ENCODE results near the gene C1orf159.
"Not testable (repeated sequence)": the region's sequence is repeated elsewhere in the genome, so short reads cannot be mapped to it uniquely, and the experiment has no call there.

Gene C1orf159

DNA sequence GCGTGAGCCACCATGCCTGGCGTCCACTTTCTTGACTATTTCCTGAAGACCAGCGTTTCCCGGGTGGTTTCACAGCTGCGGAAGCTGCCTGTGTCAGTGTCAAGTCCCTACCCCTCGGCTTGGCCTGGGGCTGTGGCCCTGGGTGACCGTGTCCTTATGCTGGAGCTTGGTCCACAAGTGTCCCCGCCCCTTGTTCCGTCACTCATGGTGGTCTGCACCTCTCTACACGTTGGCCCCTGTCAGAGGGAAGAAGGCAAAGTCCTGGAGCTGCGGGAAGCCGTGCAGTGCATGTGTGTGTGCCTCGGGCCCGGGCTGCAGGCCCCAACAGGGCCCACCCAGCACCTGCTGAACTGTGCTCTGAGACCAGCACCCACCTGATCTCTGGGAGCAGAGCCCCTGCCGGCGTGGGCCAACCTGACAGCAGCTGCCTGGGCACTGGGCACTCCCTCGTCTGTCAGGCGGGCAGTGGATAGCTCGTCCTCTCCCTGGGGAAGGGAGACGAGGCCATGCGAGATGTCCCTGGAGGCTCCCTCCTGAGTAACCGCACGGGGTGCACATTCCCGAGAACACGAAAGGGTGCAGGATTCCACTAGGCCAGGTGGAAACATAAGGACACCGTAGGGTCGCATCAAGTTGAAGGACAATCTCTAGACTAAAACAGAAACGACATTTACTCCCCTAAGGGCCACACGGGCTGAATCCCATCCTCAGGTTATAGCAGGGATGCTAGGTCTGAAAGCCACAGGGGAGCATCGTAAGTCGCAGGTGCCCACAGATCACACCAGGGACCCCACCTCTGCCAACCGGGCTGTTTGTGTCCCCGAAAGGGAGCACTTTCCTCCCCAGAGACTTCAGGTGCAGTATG is 2.4 kb upstream of the C1orf159 start:
- DNase-seq (ENCODE audit: low read depth), result no peak

DNA sequence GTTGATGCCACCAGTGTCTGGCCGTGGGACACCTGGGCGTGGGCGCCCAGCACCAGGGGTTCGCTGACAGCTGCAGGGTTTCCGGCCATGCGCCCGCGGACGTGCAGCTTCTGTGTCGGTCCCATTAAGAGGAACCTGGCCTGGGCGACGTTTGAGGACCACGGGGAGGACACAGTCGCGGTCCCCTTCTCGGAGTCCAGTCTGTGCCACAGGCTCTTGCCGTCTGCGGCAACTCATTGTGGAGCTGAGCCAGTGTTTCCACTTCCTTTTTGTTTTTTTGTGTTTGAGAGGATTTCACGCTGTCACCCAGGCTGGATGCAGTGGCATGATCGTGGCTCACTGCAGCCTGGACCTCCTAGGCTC is 1.6 kb upstream of the C1orf159 start:
- no peak for DNase-seq (ENCODE audit: low read depth)

DNA sequence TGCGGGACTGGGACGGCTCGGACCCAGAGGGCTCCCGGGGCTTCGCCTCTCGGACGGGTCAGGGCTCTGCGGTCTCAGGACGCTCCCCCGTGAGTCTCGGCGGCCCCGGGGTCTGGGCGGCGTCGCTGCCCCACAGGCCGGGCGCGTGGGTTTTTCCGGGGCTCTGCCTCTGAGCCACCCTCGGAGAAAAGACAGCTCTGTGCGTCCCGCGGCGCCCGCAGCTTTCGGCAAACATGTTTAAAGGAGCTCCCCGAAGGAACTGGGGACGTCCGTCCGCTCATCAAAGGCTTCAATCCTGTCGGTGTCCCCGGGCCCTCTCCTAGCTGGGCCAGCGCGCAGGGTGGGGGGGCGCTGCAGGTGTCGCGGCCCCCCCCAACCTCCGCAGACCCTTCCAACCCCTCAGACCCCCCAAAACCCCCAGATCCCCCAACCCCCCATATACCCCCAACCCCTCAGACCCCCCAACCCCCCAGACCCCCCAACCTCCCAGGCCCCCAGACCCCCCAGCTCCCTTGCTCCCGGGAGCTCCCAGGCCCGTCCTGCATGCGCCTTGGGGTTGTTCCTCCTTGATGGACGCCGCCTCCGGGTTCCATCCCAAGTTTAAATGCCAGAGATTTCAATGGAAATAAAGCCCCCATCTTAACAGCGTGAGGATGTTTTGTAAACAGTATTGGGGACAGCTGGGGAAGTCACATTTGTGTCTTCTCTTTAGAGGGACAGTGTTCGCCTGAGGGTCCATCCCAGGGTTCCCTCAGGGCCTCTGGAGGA is 996 bp upstream of the C1orf159 start:
- DNase-seq (ENCODE audit: low read depth), result no peak

DNA sequence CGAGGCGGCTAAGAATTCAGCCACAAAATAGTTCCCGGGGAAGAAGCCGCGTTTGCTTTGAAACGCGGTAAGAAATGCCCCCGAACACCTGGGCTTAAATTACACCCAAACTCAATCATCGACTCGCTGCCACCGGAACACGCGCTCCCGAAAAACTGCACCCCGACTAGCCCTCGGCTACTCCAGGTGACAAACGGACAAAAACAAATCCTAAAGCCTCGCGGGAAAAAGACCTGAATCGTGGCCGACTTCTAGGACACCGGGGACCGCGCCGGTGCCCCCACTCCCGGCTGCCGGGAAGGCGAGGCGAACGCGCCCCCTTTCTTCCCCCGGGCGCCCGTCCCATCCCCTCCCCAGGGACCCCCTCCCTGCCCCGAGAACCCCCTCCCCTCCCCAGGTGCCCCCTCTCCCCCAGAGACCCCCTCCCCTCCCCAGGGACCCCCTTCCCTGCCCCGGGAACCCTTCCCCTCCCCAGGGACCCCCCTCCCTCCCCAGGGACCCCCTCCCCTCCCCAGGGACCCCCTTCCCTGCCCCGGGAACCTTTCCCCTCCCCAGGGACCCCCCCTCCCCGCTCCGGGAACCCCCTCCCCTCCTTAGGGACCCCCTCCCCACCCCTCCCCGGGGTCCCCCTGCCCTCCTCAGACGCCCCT is 628 bp downstream of the C1orf159 start:
- DNase-seq (ENCODE audit: low read depth), result no peak

DNA sequence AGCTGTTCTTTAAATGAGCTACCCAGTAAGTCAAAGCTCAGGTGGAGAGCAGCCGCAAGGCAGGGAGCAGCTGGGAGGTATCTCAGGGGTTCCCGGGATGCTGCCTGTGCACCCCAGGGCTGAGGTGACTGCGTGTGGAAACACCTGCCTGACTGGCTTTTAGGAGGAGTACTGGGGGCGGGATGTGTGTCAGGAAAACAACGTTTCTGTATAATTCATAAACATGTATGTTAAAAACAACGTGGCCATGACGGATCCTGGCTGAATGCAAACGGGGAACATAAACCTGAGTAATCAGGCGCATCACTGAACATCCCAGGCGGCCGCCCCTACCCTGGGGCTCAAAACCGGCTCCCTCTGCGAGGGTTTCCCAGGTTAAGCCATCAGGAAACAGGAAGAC is 1.5 kb downstream of the C1orf159 start:
- DNase-seq (ENCODE audit: low read depth), result no peak

DNA sequence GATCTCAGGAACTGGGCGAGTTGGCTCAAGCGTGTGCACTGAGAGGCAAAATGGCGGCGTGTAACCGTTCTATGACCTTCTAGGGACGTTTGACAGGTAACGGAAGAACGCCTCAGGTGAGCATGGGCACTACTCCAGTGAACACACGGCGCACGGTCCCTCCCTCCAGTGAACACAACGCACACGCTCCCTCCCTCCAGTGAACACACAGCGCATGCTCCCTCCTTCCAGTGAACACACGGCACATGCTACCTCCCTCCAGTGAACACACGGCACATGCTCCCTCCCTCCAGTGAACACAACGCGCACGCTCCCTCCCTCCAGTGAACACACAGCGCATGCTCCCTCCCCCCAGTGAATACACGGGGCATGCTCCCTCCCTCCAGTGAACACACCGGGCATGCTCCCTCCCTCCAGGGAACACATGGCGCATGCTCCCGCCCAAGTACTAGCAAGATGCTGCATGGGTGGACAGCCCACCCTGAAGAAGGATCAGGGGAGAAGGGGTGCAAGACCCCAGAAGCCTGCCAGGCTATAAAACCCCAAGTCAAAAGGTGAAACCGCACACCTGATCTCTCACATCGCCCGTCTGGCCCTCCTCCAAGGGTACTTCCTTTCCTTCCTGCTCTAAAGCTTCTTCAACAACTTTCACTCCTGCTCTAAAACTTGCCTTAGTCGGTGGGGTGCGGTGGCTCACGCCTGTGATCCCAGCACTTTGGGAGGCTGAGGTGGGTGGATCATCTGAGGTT is 3.5 kb downstream of the C1orf159 start:
- no peak for DNase-seq (ENCODE audit: low read depth)

DNA sequence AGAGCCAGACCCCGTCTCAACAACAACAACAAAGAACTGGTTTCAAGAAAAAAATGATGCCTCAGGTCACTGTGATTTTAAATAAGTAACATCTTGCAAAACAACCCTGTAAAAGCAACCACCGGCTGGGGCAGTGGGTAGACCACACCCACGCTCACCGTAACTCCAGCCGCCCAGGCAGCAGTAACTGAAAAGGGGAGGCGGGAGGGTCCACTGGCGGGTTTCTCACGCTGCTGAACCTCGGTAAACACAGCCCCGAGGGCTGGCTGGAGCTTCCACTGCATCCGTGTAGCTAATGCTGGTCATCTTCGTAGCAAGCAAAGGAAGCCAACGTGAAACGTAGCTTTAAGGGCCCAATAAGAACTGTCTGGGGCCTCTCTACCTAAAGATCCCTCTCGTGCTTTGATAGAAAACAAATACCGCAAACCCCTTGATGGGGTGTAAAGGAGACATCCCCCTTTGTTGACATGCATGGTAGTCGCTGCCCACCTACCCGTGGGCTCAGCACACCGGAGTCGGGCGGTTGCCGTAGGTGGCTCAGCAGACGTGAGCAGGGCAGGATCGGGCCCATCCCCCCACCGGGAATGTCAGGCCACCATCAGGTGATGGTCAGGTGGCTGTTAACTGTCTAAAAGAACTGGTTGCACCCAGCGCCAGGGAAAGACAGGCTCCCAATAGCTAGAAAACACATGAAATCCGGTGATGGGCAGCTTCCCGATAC is 4.2 kb downstream of the C1orf159 start:
- DNase-seq (ENCODE audit: low read depth), result no peak

DNA sequence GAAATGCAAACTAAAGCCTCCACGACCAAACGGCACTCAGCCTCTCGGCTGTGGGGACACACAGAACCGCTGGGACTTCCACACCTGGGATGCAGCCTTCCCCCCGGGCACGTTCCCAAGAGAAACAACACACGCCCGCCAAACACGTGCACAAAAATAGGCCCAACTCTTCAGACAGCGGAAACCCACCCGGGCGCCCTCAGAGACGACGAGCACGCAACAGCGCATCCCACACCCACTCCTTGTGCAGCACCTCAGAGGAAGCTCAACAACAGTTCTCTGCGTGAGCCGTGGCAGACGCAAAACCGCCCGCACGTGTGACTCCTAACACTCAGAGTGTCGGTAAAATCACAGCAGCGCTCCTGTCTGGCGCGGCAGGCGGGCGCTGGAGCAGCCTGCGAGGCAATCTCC is 5.3 kb downstream of the C1orf159 start:
- DNase-seq (ENCODE audit: low read depth), result no peak

DNA sequence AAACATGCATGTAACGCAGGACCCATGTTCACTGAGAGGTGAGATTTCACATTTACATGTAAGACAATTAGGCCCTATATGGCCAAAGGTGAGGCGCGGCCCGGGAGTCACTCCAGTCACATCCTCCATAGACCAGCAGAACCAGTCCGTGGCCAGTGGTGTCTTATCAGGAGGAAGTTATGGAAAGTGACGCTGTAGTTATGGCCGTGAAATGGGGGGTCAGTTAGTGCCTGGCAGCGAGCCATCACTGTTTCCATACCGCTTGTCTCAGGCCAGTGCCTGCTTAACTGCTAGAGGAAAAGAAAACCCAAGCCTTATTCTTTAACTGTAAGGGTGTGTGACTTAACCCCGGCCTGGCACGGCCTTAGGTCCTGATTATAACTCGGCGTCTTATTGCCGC is 6.1 kb downstream of the C1orf159 start:
- no peak for DNase-seq (ENCODE audit: low read depth)

DNA sequence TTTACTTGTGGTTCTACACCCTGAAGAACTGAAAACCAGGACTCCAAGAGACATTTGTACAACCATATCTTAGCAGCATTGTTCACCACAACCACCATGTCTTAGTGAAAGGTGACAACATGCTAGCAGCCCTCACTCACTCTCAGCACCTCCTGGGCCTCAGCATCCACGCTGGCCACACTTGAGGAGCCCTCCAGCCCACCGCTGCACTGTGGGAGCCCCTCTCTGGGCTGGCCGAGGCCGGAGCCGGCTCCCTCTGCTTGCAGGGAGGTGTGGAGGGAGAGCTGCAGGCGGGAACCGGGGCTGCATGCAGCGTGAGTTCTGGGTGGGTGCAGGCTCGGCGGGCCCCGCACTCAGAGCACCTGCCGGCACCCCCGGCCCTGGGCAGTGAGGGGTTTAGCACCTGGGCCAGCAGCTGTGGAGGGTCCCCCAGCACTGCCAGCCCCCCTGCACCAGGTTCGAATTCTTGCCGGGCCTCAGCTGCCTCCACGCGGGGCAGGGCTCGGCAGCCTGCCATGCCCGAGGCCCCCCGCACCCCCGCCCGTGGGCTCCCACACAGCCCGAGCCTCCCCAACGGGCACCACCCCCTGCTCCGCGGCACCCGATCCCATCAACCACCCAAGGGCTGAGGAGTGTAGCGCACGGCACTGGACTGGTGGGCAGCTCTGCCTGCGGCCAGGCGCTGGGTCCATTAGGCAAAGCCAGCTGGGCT is 9.2 kb downstream of the C1orf159 start:
- no peak for DNase-seq (ENCODE audit: low read depth)

DNA sequence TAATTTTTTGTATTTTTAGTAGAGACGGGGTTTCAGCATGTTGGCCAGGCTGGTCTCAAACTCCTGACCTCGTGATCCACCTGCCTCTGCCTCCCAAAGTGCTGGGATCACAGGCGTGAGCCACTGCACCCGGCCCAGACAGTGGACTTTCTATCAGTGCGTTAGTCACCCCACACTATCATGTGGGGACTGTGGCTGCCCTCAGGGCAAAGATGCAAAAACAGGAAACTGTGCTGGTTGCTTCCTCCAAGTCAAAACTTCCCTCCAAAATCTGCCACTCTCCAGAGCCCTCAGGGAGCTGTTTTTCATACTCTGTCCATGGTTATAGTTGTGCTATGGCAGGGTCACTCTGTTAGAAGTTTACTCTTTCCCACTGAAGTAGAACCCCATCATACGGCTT is 11.7 kb downstream of the C1orf159 start:
- DNase-seq (ENCODE audit: low read depth), result not testable (repeated sequence)

DNA sequence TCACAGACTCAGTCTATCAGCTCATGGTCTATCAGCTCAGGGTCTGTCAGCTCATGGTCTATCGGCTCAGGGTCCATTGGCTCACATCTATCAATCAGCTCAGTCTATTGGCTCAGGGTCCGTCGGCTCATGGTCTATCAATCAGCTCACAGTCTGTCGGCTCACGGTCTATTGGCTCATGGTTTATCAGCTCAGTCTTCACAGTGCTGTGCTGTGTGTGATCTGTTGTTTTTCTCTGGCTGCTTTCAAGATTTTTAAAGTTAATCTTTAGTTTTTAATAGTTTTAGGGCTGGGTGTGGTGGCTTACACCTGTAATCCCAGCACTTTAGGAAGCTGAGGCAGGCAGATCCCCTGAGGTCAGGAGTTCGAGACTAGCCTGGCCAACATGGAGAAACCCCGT is 14.4 kb downstream of the C1orf159 start:
- DNase-seq (ENCODE audit: low read depth), result no peak

DNA sequence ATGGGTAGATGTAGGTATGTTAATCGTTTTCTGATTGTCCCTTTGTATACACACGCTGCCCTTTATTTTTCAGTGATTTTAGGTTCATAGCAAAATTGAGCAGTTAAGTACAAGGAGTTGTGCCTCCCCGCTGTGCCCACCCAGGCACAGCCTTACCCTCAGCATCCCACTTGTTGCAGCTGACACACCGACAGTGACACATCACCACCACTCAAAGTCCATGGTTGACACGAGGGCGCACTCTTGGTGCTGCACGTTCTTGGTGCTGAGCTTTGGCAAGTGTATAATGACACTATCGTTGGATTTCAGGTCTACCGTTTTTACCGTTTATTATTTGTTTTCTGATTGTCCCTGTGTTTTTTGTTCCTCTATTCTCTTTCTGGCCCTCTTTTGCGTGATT is 15.6 kb downstream of the C1orf159 start:
- DNase-seq (ENCODE audit: low read depth), result no peak

DNA sequence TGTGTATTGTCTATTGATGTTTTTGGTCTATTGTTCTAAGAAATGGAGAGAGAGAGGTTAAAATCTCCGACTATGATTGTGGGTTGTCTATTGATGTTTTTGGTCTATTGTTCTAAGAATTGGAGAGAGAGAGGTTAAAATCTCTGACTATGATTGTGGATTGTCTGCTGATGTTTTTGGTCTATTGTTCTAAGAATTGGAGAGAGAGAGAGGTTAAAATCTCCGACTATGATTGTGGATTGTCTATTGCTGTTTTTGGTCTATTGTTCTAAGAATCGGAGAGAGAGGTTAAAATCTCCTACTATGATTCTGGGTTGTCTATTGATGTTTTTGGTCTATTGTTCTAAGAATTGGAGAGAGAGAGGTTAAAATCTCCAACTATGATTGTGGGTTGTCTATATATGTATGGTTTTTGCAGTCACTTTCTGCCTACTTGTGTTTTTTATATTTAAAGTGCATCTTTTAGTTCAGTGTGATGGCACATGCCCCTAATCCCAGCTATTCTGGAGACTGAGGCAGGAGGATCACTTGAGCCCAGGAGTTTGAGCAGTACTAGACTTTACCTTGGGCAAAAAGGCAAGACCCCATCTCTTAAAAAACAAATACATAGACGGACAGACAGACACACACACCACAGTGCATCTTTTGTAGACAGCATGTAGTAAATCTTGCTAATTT is 16.2 kb downstream of the C1orf159 start:
- DNase-seq (ENCODE audit: low read depth), result no peak

DNA sequence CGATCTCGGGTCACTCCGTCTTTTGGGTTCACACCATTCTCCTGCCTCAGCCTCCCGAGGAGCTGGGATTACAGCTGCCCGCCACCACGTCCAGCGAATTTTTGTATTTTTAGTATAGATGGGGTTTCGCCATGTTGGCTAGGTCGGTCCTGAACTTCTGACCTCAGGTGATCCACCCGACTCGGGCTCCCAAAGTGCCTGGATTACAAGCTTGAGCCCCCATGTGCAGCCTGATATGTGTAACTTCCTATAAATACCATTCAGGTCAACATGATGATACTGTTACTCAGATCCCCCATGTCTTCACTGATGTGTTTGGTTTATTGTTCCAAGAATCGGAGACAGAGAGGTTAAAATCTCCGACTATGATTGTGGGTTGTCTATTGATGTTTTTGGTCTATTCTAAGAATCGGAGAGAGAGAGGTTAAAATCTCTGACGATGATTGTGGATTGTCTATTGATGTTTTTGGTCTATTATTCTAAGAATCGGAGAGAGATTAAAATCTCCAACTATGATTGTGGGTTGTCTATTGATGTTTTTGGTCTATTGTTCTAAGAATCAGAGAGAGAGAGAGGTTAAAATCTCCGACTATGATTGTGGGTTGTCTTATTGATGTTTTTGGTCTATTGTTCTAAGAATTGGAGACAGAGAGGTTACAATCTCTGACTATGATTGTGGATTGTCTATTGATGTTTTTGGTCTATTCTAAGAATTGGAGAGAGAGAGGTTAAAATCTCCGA is 17.0 kb downstream of the C1orf159 start:
- DNase-seq (ENCODE audit: low read depth), result no peak

DNA sequence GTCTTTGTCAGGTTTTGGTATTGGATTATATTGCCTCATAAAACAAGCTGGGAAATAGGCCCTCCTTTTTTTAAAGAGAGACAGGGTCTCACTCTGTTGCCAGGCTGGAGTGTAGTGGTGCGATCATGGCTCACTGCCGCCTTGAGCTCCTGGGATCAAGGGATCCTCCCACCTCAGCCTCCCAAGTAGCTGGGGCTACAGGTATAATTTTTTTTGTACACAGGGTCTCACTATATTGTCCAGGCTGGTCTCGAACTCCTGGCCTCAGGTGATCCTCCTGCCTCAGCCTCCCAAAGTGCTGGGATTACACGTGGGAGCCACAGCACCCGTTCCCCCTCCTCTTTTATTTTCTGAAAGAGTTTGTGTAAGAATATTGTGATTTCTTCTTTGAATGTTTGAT is 19.8 kb downstream of the C1orf159 start:
- not testable (repeated sequence) for DNase-seq (ENCODE audit: low read depth)

DNA sequence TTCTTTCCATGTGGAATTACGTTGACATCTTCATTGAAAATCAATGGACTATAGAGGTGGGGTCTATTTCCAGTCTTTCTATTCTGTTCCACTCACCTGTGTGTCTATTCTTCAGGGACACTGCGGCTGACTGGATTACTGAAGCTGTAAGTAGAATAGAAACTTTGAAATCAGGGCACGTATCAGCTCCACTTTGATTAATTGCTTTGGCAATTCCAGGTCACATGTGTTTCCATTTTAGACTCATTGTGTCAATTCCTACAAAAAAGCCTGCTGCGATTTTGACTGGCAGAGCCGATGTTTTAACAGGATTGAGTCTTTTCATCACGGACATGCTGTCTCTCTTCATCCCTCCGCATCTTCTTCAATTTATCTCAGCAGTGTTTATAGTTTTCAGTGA is 20.9 kb downstream of the C1orf159 start:
- no peak for DNase-seq (ENCODE audit: low read depth)

DNA sequence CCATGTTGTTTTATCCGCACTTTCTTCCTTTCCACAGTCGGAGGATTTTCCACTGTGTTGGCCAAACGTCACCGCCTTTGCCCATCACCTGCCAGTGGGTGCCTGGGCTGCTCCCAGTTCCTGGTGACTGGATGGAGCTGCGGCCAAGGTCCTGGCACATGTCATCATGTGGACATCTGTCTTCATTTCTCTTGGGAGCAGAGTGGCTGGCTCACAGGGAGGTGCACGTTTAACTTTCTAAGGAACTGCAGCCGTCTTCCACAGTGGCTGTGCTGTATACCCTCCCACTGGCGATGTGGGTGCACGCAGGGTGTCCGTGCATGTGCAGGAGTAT is 22.3 kb downstream of the C1orf159 start:
- no peak for DNase-seq (ENCODE audit: low read depth)

DNA sequence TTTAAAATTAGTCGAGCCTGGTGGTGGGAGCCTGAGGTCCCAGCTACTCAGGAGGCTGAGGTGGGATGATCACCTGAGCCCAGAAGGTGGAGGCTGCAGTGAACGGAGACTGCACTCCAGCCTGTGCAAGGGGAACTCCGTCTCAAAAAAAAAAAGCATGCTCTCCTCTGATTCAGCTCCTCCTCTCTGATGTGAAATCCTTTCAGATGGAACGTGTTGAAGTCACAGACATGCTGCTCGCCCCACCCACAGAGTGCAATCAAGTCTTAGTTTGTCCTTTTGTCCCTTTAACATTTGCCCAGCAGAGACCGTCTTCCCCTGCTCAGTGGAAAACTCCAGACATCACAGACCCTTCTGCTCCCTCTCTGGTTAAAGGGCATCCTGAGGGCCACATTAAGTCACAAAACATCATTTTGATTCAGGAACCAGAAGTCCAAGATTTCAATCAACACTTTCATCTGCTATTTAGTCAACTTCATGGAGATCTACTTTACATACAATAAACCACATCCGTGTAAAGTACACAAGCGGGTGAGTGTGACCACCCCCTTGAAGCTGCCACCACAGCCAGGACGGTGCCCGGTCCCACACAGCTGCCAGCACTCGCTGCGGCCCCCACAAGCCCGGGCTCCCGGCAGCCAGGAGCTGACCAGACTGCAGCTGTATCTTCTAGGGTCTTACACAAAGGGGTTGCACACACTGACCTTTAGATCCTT is 22.8 kb downstream of the C1orf159 start:
- no peak for DNase-seq (ENCODE audit: low read depth)

Measured in stimulated activated CD8-positive, alpha-beta memory T cell treated with anti-CD3 and anti-CD28 coated beads, Interleukin-12 subunit alpha, Interleukin-12 subunit beta, amount 100 ng/mL, for 1 hour (primary cell).